HG02623 (cell line): ENCODE results near the gene PRKACA.
A peak's percentile ranks its signal among the peaks of the same experiment; 100 is the strongest.

Source experiments
- ATAC-seq: cut with Tn5 transposase; IDR thresholded peaks from one replicate; pipeline ENCODE4 v1.9.1; 2021; ENCODE audit warnings: moderate library complexity; ENCODE audit not compliant: unreplicated experiment

Gene PRKACA

GRCh38 chr19:14073261-14073924, 44.2 kb downstream of the PRKACA start:
- peak; percentile 51 for ATAC-seq

GRCh38 chr19:14072535-14073260, 44.9 kb downstream of the PRKACA start, which contains the start of gene MISP3:
Gene MISP3 (plus strand): TSS chr19:14072786. CDS start chr19:14073310, 524 bp downstream.
- ATAC-seq: no peak

DNA sequence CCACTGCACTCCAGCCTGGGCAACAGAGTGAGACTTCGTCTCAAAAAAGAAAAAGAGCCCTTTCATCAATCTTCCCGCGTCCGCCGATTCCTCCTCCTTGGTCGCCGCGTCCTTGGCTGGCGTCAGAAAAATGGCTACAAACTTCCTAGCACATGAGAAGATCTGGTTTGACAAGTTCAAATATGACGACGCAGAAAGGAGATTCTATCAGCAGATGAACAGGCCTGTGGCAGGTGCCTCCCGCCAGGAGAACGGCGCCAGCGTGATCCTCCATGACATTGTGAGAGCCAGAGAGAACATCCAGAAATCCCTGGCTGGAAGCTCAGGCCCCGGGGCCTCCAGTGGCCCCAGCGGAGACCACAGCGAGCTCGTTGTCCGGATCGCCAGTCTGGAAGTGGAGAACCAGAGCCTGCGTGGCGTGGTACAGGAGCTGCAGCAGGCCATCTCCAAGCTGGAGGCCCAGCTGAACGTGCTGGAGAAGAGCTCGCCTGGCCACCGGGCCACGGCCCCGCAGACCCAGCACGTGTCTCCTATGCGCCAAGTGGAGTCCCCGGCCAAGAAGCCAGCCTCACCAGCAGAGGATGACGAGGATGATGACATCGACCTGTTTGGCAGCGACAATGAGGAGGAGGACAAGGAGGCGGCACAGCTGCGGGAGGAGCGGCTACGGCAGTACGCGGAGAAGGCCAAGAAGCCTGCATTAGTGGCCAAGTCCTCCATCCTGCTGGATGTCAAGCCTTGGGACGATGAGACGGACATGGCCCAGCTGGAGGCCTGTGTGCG, 47.1 kb downstream of the PRKACA start:
- ATAC-seq: no peak

GRCh38 chr19:14066134-14066533, 51.4 kb downstream of the PRKACA start:
- ATAC-seq: no peak

- no peak for ATAC-seq
Measured at GRCh38 chr19:14063105-14063504, 54.5 kb downstream of the PRKACA start.

- ATAC-seq: no peak
Measured at GRCh38 chr19:14062558-14062855, 55.1 kb downstream of the PRKACA start.

DNA sequence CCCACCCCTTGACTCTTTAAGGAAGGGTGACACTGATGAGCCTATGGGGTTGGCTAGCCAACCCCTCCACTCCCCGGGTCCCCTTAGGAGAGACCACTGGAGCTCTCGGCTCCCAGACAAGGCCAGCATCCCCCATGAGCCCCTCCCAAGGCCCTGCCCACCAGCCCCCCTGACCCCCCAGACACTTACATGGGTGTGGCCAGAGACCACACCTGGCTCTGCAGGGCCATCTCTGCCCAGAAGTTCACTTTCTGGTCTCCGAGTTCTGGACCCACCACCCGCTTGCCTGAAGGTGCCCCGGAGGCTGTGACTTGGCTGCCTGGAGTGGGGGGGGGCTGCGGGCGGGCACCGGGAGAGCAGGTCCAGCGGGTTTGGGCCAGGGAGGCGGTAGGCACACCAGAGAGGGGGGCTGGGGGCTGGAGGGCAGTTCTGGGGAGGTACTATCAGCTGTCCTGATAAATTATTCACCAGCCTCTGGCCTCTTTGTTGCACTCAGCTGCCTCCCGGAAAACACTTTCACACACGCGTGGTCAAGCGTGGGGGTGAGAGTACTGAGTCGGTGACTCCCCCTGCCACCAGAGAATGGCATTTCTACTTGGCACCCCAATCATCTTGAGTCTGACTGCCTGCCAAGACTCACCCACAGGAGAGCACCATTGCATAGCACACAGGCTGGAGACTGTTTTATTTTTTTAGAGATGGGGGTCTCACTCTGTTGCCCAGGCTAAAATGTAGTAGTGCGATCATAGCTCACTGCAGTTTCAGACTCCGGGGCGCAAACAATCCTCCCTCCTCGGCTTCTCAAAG, 55.6 kb downstream of the PRKACA start, which contains the start of gene PALM3:
Gene PALM3 (minus strand): TSS at position 326 of the 807 bp plus-strand sequence. CDS start 96 bp downstream, at position 230.
- ATAC-seq: no peak

DNA sequence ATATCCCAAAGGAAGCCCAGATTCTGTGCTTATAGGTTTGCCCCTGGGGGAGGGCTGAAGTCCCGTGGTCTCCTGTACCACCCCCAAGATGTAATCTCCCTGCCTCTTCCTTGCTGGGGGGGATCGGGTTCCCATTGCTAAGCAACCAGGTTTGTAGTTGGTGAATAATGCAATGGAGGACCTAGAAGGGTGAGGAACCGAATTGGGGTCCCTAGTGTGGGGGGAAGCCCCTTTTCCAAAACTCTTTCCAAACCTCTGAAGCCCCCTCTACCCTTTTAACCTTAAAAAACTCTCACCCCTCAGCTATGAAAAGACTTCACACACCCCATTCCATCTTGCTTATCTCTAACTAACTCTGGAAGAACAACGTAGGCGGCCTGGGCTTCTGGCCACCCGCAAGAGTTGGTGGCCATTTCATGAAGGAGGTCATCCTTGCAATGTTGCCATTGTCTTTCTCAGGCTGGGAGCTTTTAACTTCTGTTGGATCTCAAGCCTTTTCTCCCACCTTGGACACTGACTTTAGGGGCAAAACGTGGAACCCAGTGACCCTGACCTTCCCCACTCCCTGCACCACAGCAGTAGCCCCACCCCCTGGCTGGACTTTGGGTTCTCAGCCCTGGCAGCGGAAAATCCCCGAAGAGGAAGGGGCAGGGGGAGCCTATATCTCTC, 56.3 kb downstream of the PRKACA start:
- ATAC-seq: no peak

GRCh38 chr19:14059652-14060155, 57.9 kb downstream of the PRKACA start:
- ATAC-seq: no peak

- no peak for ATAC-seq
Measured at GRCh38 chr19:14059093-14059480, 58.5 kb downstream of the PRKACA start.

- ATAC-seq: no peak
Measured at GRCh38 chr19:14058182-14059092, 59.1 kb downstream of the PRKACA start.

- ATAC-seq: no peak
Measured at GRCh38 chr19:14056741-14057356, 60.7 kb downstream of the PRKACA start.

DNA sequence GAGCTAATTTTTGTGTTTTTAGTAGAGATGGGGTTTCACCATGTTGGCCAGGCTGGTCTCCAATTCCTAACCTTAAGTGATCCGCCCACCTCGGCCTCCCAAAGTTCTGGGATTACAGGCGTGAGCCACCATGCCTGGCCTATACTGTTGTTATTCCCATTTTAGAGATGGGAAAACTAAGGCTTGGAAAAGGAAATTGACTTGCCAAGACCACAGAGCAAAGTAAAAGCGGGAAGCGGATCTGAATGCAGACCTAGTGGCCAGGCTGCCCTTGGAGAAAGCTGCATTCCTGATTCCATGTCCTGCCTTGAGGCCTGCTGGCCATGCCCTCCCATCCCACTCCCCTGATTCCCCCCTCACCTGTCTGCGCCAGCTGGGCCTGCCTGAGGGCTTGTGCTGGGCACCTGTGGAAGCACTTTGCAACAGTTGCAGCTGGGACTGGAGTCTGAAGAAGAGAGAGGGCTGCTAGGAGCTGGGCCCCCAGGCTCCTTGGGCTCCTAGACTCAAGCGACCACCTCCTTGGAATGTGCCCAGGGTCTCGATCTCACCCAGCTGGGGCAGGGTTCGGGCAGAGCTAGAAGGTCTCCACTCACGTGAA, 61.4 kb downstream of the PRKACA start:
- no peak for ATAC-seq

DNA sequence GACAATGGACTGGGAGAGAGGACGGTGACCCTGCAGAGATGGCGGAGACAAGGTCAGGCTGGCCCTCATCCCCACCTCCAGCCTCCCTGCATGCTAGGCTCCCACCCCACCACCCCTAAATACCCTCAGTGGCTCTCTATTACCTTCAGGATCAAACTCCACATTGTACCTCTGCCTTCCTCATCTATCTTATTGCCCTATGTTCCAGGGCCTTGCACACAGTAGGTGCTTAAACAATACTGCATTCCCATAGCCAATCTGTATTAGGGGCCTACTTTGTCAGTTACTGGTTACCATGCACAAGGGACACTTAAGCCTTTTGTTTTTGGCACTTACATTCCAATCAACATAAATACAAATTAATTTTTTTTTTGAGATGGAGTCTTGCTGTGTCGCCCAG, 62.2 kb downstream of the PRKACA start:
- no peak for ATAC-seq

DNA sequence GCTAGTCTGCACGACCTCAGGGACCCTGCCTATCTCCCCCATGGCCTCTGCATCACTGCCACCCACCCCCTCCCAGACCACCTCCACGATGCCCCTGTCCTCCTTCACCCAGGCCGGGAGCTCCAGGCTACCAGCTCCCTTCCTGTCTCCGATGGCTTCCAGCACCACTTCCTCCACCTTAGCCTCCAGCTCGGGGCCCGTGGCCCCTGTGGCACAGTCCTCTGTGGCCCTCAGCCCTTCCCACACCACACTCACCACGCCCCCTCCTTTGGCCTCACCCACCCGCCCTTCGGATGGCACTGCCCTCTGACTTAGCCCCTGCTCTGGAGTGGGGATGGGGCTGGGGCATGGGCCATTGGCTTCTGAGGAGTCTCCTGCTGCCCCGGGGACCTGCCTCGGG, 62.8 kb downstream of the PRKACA start:
- ATAC-seq: no peak

DNA sequence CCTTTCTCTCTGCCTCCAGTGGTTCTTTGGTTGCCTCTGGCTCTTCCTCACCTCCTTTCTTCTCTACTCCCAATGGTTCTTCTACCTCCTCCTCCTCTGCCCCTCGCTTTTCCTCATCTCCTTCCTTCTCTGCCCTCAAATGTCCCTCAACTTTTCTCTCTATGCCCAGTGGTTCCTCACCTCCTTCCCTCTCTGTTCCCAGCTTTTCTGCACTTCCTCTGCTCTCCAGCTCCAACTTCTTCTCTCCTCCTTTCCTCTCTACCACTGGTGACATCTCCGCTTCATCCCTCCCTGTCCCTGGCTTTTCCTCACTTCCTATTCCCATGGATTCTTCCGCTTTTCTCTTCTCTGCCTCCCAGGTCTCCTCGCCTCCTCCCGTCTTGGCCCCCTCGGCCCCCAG, 63.5 kb downstream of the PRKACA start:
- ATAC-seq: no peak

GRCh38 chr19:14053500-14053899, 64.1 kb downstream of the PRKACA start:
- ATAC-seq: no peak

DNA sequence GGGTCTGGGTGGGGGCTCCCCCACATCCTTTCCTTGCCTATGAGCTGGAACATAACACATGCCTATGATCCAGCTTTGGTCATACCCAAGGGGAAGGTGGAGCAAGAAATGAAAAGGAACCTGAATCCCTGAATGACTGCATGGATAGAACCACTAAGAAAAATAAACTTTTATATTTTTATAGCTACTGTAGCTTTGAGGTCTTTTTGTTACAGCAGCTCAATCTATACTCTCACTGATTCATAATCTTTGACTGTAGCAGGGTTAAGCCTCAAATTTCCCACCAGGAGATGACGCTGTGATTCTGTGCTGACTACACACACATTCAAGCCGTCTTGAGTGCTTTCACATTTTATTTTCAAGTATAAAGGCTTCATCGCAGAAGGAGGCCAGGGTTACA, 64.5 kb downstream of the PRKACA start:
- ATAC-seq: no peak
